ENCODE data around the gene AKAP13. TPM values are rescaled to one million over a fixed set of nuclear protein-coding genes. Genes with fewer than 3 reads are reported as not detected.
"Not testable (repeated sequence)": the region's sequence is repeated elsewhere in the genome, so short reads cannot be mapped to it uniquely, and the experiment has no call there.

AKAP13 gene
- total RNA-seq, 1 experiment from 2014 or later: 49.6 TPM

DNA sequence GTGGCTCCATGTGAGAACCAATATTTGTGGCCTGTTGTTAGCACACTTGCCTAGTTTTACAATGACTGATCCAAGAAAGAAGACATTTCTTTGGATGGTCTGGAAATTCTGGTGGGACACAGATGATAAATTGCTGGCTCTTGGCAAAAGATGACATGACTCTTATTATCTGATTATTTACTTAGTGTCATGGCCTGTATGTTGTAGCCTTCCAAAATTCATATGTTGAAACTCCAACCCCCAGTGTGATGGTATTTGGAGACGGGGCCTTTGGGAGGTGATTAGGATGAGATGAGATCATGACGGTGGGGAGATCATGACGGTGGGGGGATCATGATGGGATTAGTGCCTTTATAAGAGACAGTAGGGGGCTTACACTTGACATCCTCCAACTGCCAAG lies 30.0 kb upstream of the AKAP13 start:
- peaks cover 7% of the 10 kb centered on the region for H3K4me1 Mint-ChIP-seq (ENCODE audit: low read depth, unreplicated experiment)
- Histone ChIP-seq H3K36me3 (ENCODE audit: control insufficient read depth, insufficient read depth, low read length) (no peaks in the 10 kb centered on the region), H3K4me1 (peaks cover 20% of the 10 kb centered on the region), H3K4me3 (ENCODE audit: low read depth, low read length) (no peak overlapping the region), H3K9me3 (no peaks in the 10 kb centered on the region; the same call in 1 of the 2 replicates), H3K27me3 (replicated peaks; ENCODE audit: control insufficient read depth, insufficient read depth, low read length) (no peaks in the 10 kb centered on the region)
- no peaks in the 10 kb centered on the region for H3K27me3 Mint-ChIP-seq (ENCODE audit: insufficient read depth, unreplicated experiment)
- no peak overlapping the region for H3K27ac Mint-ChIP-seq (ENCODE audit: unreplicated experiment)
- ChIA-PET CTCF (no interaction called here), POLR2A (no interaction called here)
- no TSS peak for BruUV-seq (replicated peaks)
- no peak overlapping the region for H3K4me3 Mint-ChIP-seq (ENCODE audit: unreplicated experiment)
- no peaks in the 10 kb centered on the region for H3K9me3 Mint-ChIP-seq (ENCODE audit: unreplicated experiment)
- H3K36me3 Mint-ChIP-seq (ENCODE audit: insufficient read depth, unreplicated experiment): no peaks in the 10 kb centered on the region
- DNase-seq: no peak
- TF ChIP-seq, protein P1, sequence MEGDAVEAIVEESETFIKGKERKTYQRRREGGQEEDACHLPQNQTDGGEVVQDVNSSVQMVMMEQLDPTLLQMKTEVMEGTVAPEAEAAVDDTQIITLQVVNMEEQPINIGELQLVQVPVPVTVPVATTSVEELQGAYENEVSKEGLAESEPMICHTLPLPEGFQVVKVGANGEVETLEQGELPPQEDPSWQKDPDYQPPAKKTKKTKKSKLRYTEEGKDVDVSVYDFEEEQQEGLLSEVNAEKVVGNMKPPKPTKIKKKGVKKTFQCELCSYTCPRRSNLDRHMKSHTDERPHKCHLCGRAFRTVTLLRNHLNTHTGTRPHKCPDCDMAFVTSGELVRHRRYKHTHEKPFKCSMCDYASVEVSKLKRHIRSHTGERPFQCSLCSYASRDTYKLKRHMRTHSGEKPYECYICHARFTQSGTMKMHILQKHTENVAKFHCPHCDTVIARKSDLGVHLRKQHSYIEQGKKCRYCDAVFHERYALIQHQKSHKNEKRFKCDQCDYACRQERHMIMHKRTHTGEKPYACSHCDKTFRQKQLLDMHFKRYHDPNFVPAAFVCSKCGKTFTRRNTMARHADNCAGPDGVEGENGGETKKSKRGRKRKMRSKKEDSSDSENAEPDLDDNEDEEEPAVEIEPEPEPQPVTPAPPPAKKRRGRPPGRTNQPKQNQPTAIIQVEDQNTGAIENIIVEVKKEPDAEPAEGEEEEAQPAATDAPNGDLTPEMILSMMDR (IDR thresholded peaks at IDR 0.05; ENCODE audit: insufficient read depth in 1 of 2, low read depth in 1 of 2, low read length in 1 of 2, severe bottlenecking in 1 of 2, unreplicated experiment in 1 of 2): no peak
- intact Hi-C loops (cut with micrococcal nuclease; ENCODE audit: unreplicated experiment): no loop called here

DNA sequence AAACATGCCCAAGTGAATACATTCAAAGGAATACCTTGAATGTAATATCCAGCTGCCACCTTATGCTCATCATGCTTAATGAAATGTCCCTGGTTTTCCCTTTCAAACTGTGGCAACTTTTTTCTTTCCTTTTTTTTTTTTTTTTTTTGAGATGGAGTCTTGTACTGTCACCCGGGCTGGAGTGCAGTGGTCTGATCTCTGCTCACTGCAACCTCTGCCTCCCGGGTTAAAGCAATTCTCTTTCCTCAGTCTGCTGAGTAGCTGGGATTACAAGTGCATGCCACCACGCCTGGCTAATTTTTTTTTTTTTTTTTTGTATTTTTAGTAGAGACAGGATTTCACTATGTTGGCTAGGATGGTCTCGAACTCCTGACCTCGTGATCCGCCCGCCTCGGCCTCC lies 28.9 kb upstream of the AKAP13 start:
- H3K9me3 Mint-ChIP-seq (ENCODE audit: unreplicated experiment); POLR2A ChIA-PET; DNase-seq; intact Hi-C loops (cut with micrococcal nuclease; ENCODE audit: unreplicated experiment); H3K4me3 ChIP-seq (ENCODE audit: low read depth, low read length); H3K4me1 Mint-ChIP-seq (ENCODE audit: low read depth, unreplicated experiment); H3K4me3 Mint-ChIP-seq (ENCODE audit: unreplicated experiment); H3K27ac Mint-ChIP-seq (ENCODE audit: unreplicated experiment); H3K27me3 ChIP-seq (replicated peaks; ENCODE audit: control insufficient read depth, insufficient read depth, low read length); H3K36me3 ChIP-seq (ENCODE audit: control insufficient read depth, insufficient read depth, low read length); H3K9me3 ChIP-seq; H3K36me3 Mint-ChIP-seq (ENCODE audit: insufficient read depth, unreplicated experiment); BruUV-seq (replicated peaks); CTCF ChIA-PET; H3K27me3 Mint-ChIP-seq (ENCODE audit: insufficient read depth, unreplicated experiment): not testable (repeated sequence)
- H3K4me1 ChIP-seq: peaks cover 13% of the 10 kb centered on the region

DNA sequence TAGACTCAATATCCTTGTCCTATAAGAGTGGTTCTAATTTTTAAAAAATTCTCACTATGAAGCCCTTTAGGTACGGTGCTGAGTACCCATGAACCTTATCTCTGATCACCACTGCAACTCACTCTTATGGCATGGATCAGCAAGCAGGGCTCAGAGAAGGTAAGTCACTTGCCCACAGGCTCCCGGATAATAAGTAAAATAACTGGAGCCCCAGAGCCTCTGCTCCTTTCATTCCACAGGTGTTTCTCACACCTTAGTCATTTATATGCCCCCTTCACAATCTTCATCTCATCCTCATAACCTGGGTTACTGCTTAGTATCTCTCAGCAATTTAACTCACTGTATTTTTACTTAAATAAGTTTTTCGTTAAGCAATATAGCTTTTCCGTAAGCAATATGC lies 28.4 kb upstream of the AKAP13 start:
- no peaks in the 10 kb centered on the region for H3K36me3 ChIP-seq (ENCODE audit: control insufficient read depth, insufficient read depth, low read length)
- peaks cover 7% of the 10 kb centered on the region for H3K4me1 Mint-ChIP-seq (ENCODE audit: low read depth, unreplicated experiment)
- H3K27ac Mint-ChIP-seq (ENCODE audit: unreplicated experiment): no peak overlapping the region
- ChIA-PET CTCF (no interaction called here), POLR2A (no interaction called here)
- DNase-seq: no peak
- no peak overlapping the region for H3K4me3 ChIP-seq (ENCODE audit: low read depth, low read length)
- intact Hi-C loops (cut with micrococcal nuclease; ENCODE audit: unreplicated experiment): no loop called here
- H3K4me1 ChIP-seq: peaks cover 10% of the 10 kb centered on the region
- H3K36me3 Mint-ChIP-seq (ENCODE audit: insufficient read depth, unreplicated experiment): no peaks in the 10 kb centered on the region
- no peaks in the 10 kb centered on the region for H3K27me3 Mint-ChIP-seq (ENCODE audit: insufficient read depth, unreplicated experiment)
- no peaks in the 10 kb centered on the region for H3K9me3 Mint-ChIP-seq (ENCODE audit: unreplicated experiment)
- no TSS peak for BruUV-seq (replicated peaks)
- H3K9me3 ChIP-seq: no peaks in the 10 kb centered on the region; the same call in 1 of the 2 replicates
- H3K27me3 ChIP-seq (replicated peaks; ENCODE audit: control insufficient read depth, insufficient read depth, low read length): no peaks in the 10 kb centered on the region
- no peak overlapping the region for H3K4me3 Mint-ChIP-seq (ENCODE audit: unreplicated experiment)
- TF ChIP-seq, protein P1 (IDR thresholded peaks at IDR 0.05; ENCODE audit: insufficient read depth in 1 of 2, low read depth in 1 of 2, low read length in 1 of 2, severe bottlenecking in 1 of 2, unreplicated experiment in 1 of 2): no peak

DNA sequence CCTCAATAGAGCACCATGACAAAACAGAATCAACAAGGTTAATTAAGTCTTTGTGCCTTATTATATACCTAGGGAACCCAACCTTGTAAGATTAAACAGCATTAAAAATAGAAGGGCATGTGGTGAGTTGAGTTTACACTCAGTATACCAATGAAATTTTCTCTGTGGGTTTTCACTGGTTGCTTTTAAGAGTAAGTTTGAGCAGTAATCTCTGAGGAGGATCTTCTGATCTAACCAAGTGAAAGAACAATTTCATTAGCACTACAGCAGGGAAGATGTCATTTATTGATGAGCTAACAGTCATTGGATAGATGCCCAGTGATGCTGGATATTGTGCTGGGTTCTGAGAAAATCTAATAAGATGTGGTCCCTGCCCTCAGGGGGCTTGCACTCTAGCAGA lies 26.9 kb upstream of the AKAP13 start:
- Histone ChIP-seq H3K4me1 (no peaks in the 10 kb centered on the region), H3K36me3 (ENCODE audit: control insufficient read depth, insufficient read depth, low read length) (no peaks in the 10 kb centered on the region), H3K4me3 (ENCODE audit: low read depth, low read length) (no peak overlapping the region), H3K27me3 (replicated peaks; ENCODE audit: control insufficient read depth, insufficient read depth, low read length) (no peaks in the 10 kb centered on the region), H3K9me3 (no peaks in the 10 kb centered on the region; the same call in 1 of the 2 replicates)
- no TSS peak for BruUV-seq (replicated peaks)
- no peaks in the 10 kb centered on the region for H3K27me3 Mint-ChIP-seq (ENCODE audit: insufficient read depth, unreplicated experiment)
- H3K4me1 Mint-ChIP-seq (ENCODE audit: low read depth, unreplicated experiment): peaks cover 5% of the 10 kb centered on the region
- CTCF ChIA-PET: no interaction called here
- TF ChIP-seq, protein P1 (IDR thresholded peaks at IDR 0.05; ENCODE audit: insufficient read depth in 1 of 2, low read depth in 1 of 2, low read length in 1 of 2, severe bottlenecking in 1 of 2, unreplicated experiment in 1 of 2): no peak
- H3K4me3 Mint-ChIP-seq (ENCODE audit: unreplicated experiment): no peak overlapping the region
- no peaks in the 10 kb centered on the region for H3K9me3 Mint-ChIP-seq (ENCODE audit: unreplicated experiment)
- no peak for DNase-seq
- no peak overlapping the region for H3K27ac Mint-ChIP-seq (ENCODE audit: unreplicated experiment)
- intact Hi-C loops (cut with micrococcal nuclease; ENCODE audit: unreplicated experiment): no loop called here
- POLR2A ChIA-PET: no interaction called here
- no peaks in the 10 kb centered on the region for H3K36me3 Mint-ChIP-seq (ENCODE audit: insufficient read depth, unreplicated experiment)
